DOHH2 (cell line): ENCODE data around the gene ADAMTS2.

Experiments
- EZH2phosphoT487 ChIP-seq: fragments of 200-600 bp; sonication (generic); IDR thresholded peaks from 2 replicates; pipeline ENCODE4 v1.6.1; 2017; ENCODE audit warnings: borderline replicate concordance, mild to moderate bottlenecking, antibody characterized with exemption, low read length, moderate library complexity, mixed read lengths
- TF ChIP-seq, protein P1 (sequence below): fragments of 200-600 bp; sonication (generic); IDR thresholded peaks from one replicate; pipeline ENCODE4 v1.5.1; 2014; ENCODE audit warnings: antibody characterized with exemption, mild to moderate bottlenecking, low read depth, low read length; ENCODE audit not compliant: poor library complexity, severe bottlenecking

DNA sequence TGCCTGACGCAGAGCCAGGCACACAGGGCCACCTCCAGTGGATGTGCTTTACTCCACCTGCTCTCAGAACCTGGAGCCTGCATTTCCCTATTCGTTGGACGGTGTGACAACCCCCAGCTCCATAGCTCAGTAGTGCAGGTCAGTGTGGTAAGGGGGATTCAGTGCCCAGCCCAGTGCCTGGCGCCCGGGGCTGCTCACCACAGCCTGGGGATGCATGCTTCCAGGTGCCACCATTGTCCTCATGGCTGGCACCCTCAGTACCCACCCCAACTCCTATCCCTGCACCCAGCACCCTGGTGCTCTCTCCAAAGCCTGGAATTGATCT, 32.8 kb upstream of the ADAMTS2 start:
- TF ChIP-seq, protein P1, sequence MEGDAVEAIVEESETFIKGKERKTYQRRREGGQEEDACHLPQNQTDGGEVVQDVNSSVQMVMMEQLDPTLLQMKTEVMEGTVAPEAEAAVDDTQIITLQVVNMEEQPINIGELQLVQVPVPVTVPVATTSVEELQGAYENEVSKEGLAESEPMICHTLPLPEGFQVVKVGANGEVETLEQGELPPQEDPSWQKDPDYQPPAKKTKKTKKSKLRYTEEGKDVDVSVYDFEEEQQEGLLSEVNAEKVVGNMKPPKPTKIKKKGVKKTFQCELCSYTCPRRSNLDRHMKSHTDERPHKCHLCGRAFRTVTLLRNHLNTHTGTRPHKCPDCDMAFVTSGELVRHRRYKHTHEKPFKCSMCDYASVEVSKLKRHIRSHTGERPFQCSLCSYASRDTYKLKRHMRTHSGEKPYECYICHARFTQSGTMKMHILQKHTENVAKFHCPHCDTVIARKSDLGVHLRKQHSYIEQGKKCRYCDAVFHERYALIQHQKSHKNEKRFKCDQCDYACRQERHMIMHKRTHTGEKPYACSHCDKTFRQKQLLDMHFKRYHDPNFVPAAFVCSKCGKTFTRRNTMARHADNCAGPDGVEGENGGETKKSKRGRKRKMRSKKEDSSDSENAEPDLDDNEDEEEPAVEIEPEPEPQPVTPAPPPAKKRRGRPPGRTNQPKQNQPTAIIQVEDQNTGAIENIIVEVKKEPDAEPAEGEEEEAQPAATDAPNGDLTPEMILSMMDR = no peak
- TF ChIP-seq EZH2phosphoT487 = no peak
